Measurements from ENCODE around the gene KLHDC8A. TPM values are rescaled to one million over a fixed set of nuclear protein-coding genes. Genes with fewer than 3 reads are reported as not detected.

The KLHDC8A gene
- total and polyA plus RNA-seq, 9 of the 15 experiments (the other 6 are each of a cell fraction or from before 2014, with no cell fraction given), result 0.01 to 0.54 (median 0.04) TPM; not detected in 6

GRCh38 chr1:205312866-205313562 lies 43.7 kb downstream of the KLHDC8A start (continued):
- TF ChIP-seq, protein P1, sequence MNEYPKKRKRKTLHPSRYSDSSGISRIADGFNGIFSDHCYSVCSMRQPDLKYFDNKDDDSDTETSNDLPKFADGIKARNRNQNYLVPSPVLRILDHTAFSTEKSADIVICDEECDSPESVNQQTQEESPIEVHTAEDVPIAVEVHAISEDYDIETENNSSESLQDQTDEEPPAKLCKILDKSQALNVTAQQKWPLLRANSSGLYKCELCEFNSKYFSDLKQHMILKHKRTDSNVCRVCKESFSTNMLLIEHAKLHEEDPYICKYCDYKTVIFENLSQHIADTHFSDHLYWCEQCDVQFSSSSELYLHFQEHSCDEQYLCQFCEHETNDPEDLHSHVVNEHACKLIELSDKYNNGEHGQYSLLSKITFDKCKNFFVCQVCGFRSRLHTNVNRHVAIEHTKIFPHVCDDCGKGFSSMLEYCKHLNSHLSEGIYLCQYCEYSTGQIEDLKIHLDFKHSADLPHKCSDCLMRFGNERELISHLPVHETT (CRISPR knock-in tag; conservative IDR thresholded peaks at IDR 0.05 in 1 of 2, IDR thresholded peaks at IDR 0.05 in 1 of 2), result no peak
- TF ChIP-seq KAT2B (IDR thresholded peaks at IDR 0.05; ENCODE audit: low read depth, low read length), result no peak
- no peak for TF ChIP-seq ZNF644 (tag; IDR thresholded peaks at IDR 0.05; ENCODE audit: low read depth)

- Histone ChIP-seq H3K9me1 (ENCODE audit: control insufficient read depth, insufficient read depth, low read length) (no peaks in the 10 kb centered on the region), H3K9ac (ENCODE audit: insufficient read depth in 1 of 2, low read depth in 2 of 2, low read length in 2 of 2) (no peak overlapping the region), H3K36me3 (ENCODE audit: control insufficient read depth, insufficient read depth, low read length) (no peaks in the 10 kb centered on the region), H3K4me3 (no peak overlapping the region), H3K4me2 (ENCODE audit: insufficient read depth, low read length) (no peak overlapping the region), H3K9me3 (replicated peaks; ENCODE audit: control insufficient read depth, insufficient read depth, low read depth, low read length) (no peaks in the 10 kb centered on the region), H2AFZ (ENCODE audit: low read depth, low read length) (no peak overlapping the region), H3K4me1 (replicated peaks in 1 of 2; ENCODE audit: control insufficient read depth in 2 of 2, insufficient read depth in 2 of 2, low read length in 2 of 2) (peaks cover 0 to 4% of the 10 kb centered on the region in 2 experiments; a peak in 2 of 5 replicates), H3K27ac (ENCODE audit: extremely low read depth, low read depth, low read length) (no peak overlapping the region), H4K20me1 (replicated peaks; ENCODE audit: control insufficient read depth, insufficient read depth, low read length) (0 out of 2 replicates have a peak, but pooled peaks cover 5% of the 10 kb centered on the region), H3K27me3 (ENCODE audit: control insufficient read depth in 2 of 2, insufficient read depth in 2 of 2, low read length in 2 of 2) (peaks cover 16 to 63% of the 10 kb centered on the region in 2 experiments; a peak in 4 of 5 replicates), H3K79me2 (ENCODE audit: control insufficient read depth, insufficient read depth, low read length) (no peaks in the 10 kb centered on the region)
- CTCF ChIA-PET (ENCODE audit: low intra/inter-chr PET ratio), result no interaction called here
- WGBS (ENCODE audit: insufficient coverage, low coverage, missing lambda C conversion rate), result 8% methylated on average over 8 of the region's 8 CpGs
- no peak for DNase-seq (ENCODE audit: extremely low read depth in 1 of 4, low spot score in 3 of 4)
- no peak for FAIRE-seq
- BruUV-seq (replicated peaks), result no TSS peak
- POLR2A ChIA-PET, result interaction anchor here (0.5 kb wide), 1 partner anchor 11 kb away, joined by 3 read pairs; no protein-coding TSS in a partner anchor
- in situ Hi-C loops (cut with MboI) (no loop called here), intact Hi-C loops (cut with micrococcal nuclease) (no loop called here)
- no peak for ATAC-seq
- TF ChIP-seq ZC3H11A (IDR thresholded peaks at IDR 0.05; ENCODE audit: low read depth, low read length), result no peak
- TF ChIP-seq ZFPM2 (CRISPR knock-in tag; IDR thresholded peaks at IDR 0.05), result no peak
- no peak for TF ChIP-seq NRF1 (conservative IDR thresholded peaks at IDR 0.05 in 1 of 2, IDR thresholded peaks at IDR 0.05 in 1 of 2)
- no peak for TF ChIP-seq SFPQ (IDR thresholded peaks at IDR 0.05; ENCODE audit: low read depth, low read length)
- TF ChIP-seq MTA3 (IDR thresholded peaks at IDR 0.05; ENCODE audit: borderline replicate concordance), result no peak
- TF ChIP-seq RBM39 (optimal IDR thresholded peaks at IDR 0.05; ENCODE audit: low read depth, low read length), result no peak
- no peak for TF ChIP-seq RAD21 (CRISPR knock-in tag; conservative IDR thresholded peaks at IDR 0.05 in 1 of 2, IDR thresholded peaks at IDR 0.05 in 1 of 2)
- no peak for TF ChIP-seq ZNF695 (CRISPR knock-in tag; IDR thresholded peaks at IDR 0.05)
- no peak for TF ChIP-seq CBX2 (IDR thresholded peaks at IDR 0.05; ENCODE audit: insufficient read depth, low read length, poor library complexity, severe bottlenecking)
- TF ChIP-seq RFX5 (IDR thresholded peaks at IDR 0.05; ENCODE audit: low read depth, low read length), result no peak
These were observed 45.6 kb downstream of the KLHDC8A start for GRCh38 chr1:205310976-205311704.
